Measurements from ENCODE around the gene LYPLAL1.
"Not testable (repeated sequence)": the region's sequence is repeated elsewhere in the genome, so short reads cannot be mapped to it uniquely, and the experiment has no call there.

Gene LYPLAL1

GRCh38 chr1:219232890-219233289 is 59.2 kb downstream of the LYPLAL1 start:
- no peak for DNase-seq (ENCODE audit: low read depth, low spot score)
- in situ Hi-C loops (cut with HindIII; ENCODE audit: low sequenced_read_pairs), result no loop called here
- H3K4me3 ChIP-seq (ENCODE audit: low read depth, low read length), result no peak overlapping the region
- TF ChIP-seq CTCF (IDR thresholded peaks at IDR 0.05; ENCODE audit: low read depth, low read length), result no peak

GRCh38 chr1:219235903-219236481 is 62.3 kb downstream of the LYPLAL1 start:
- in situ Hi-C loops (cut with HindIII; ENCODE audit: low sequenced_read_pairs), result no loop called here
- no peak for DNase-seq (ENCODE audit: low read depth, low spot score)
- no peak overlapping the region for H3K4me3 ChIP-seq (ENCODE audit: low read depth, low read length)
- no peak for TF ChIP-seq CTCF (IDR thresholded peaks at IDR 0.05; ENCODE audit: low read depth, low read length)

- no peak overlapping the region for H3K4me3 ChIP-seq (ENCODE audit: low read depth, low read length)
- no peak for TF ChIP-seq CTCF (IDR thresholded peaks at IDR 0.05; ENCODE audit: low read depth, low read length)
- no peak for DNase-seq (ENCODE audit: low read depth, low spot score)
- in situ Hi-C loops (cut with HindIII; ENCODE audit: low sequenced_read_pairs), result no loop called here
Measured at GRCh38 chr1:219236933-219237610, 63.4 kb downstream of the LYPLAL1 start.

- in situ Hi-C loops (cut with HindIII; ENCODE audit: low sequenced_read_pairs), result no loop called here
- H3K4me3 ChIP-seq (ENCODE audit: low read depth, low read length), result no peak overlapping the region
- DNase-seq (ENCODE audit: low read depth, low spot score), result no peak
- no peak for TF ChIP-seq CTCF (IDR thresholded peaks at IDR 0.05; ENCODE audit: low read depth, low read length)
Measured at GRCh38 chr1:219239518-219239917, 65.8 kb downstream of the LYPLAL1 start.

GRCh38 chr1:219244864-219245263 is 71.2 kb downstream of the LYPLAL1 start:
- no peak for TF ChIP-seq CTCF (IDR thresholded peaks at IDR 0.05; ENCODE audit: low read depth, low read length)
- no peak overlapping the region for H3K4me3 ChIP-seq (ENCODE audit: low read depth, low read length)
- no peak for DNase-seq (ENCODE audit: low read depth, low spot score)
- in situ Hi-C loops (cut with HindIII; ENCODE audit: low sequenced_read_pairs), result no loop called here

- peak; percentile 0 for DNase-seq (ENCODE audit: low read depth, low spot score)
- TF ChIP-seq CTCF (IDR thresholded peaks at IDR 0.05; ENCODE audit: low read depth, low read length), result no peak
- H3K4me3 ChIP-seq (ENCODE audit: low read depth, low read length), result no peak overlapping the region
- in situ Hi-C loops (cut with HindIII; ENCODE audit: low sequenced_read_pairs), result no loop called here
Measured at GRCh38 chr1:219247441-219247840, 73.8 kb downstream of the LYPLAL1 start.

GRCh38 chr1:219250468-219250867 is 76.8 kb downstream of the LYPLAL1 start:
- in situ Hi-C loops (cut with HindIII; ENCODE audit: low sequenced_read_pairs); H3K4me3 ChIP-seq (ENCODE audit: low read depth, low read length); DNase-seq (ENCODE audit: low read depth, low spot score): not testable (repeated sequence)
